Measurements from ENCODE around the gene CEMIP2.
"Not testable (repeated sequence)": the region's sequence is repeated elsewhere in the genome, so short reads cannot be mapped to it uniquely, and the experiment has no call there.

CEMIP2 gene

GRCh38 chr9:71706176-71706575 is 62.1 kb downstream of the CEMIP2 start:
- H3K27ac ChIP-seq: no peak overlapping the region
- TF ChIP-seq, protein P1, sequence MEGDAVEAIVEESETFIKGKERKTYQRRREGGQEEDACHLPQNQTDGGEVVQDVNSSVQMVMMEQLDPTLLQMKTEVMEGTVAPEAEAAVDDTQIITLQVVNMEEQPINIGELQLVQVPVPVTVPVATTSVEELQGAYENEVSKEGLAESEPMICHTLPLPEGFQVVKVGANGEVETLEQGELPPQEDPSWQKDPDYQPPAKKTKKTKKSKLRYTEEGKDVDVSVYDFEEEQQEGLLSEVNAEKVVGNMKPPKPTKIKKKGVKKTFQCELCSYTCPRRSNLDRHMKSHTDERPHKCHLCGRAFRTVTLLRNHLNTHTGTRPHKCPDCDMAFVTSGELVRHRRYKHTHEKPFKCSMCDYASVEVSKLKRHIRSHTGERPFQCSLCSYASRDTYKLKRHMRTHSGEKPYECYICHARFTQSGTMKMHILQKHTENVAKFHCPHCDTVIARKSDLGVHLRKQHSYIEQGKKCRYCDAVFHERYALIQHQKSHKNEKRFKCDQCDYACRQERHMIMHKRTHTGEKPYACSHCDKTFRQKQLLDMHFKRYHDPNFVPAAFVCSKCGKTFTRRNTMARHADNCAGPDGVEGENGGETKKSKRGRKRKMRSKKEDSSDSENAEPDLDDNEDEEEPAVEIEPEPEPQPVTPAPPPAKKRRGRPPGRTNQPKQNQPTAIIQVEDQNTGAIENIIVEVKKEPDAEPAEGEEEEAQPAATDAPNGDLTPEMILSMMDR (conservative IDR thresholded peaks at IDR 0.05): no peak

- TF ChIP-seq, protein P1 (conservative IDR thresholded peaks at IDR 0.05): no peak
- no peak overlapping the region for H3K27ac ChIP-seq
These were observed 63.5 kb downstream of the CEMIP2 start for GRCh38 chr9:71704796-71705195.

DNA sequence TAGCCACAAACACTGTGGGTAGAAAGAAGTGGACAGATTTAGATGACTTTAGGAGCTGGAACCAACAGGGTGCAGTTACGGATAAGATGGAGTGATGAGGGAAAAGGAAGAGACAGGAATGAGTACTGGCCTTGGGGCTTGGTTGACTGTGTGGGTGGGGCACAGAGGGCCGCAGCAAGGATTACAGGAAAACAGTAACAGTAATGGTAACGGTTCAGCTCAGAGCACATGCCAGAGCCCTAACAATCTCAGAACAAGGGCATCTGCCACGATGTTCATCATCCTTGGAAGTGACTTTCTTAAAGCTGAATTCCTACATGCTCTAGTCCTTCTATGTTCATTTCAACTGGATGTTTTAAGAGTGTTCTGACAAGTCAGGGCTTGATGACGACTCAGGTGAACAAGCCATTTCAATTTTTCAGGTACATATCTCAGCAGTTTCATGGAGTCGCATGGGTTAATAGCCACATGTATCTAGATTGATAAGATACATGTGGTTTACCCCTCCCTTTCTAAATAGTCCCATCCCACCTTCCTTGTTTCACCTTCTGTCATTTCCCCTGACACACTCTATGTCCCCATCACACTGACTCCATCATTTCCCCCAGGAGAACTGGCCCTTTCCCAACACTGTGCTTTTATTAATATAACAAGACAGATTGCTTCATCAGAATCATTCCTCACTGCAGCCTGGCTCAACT is 65.0 kb downstream of the CEMIP2 start:
- TF ChIP-seq, protein P1 (conservative IDR thresholded peaks at IDR 0.05): no peak
- no peak overlapping the region for H3K27ac ChIP-seq

GRCh38 chr9:71697882-71698281 is 70.4 kb downstream of the CEMIP2 start:
- TF ChIP-seq, protein P1 (conservative IDR thresholded peaks at IDR 0.05): no peak
- no peak overlapping the region for H3K27ac ChIP-seq

DNA sequence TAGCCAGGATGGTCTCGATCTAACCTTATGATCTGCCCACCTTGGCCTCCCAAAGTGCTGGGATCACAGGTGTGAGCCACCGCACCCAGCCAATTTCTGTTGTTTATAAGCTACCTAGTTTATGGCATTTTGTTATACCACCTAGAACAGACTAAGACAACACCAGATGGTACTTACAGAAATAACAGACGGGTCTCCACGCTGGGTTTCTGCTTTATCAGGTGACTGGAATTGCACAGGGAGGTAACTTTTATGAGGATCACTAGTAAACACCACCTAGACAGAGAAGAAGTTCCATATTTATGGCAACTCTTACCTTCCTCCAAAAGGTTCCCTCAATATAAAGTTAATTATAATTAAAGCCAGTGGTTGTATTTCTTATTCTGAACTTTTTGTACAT is 74.0 kb downstream of the CEMIP2 start:
- TF ChIP-seq, protein P1 (conservative IDR thresholded peaks at IDR 0.05): no peak
- no peak overlapping the region for H3K27ac ChIP-seq

DNA sequence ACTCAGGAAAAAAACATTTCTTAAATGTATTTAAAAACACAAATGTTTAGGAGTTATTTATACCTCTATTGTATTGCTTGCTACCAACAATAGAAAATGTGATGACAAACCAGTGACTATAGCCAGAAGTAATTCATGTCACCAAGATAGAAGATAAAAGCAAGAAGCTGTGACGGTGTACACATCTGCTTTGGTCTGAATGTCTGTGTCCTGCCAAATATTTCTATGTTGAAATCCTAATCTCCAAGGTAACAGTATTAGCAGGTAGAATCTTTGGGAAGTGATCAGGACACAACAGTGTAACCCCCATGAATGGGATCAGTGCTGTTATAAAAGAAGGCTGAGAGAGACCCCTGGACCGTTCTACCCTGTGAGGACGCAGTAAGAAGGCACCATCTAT is 74.7 kb downstream of the CEMIP2 start:
- H3K27ac ChIP-seq: no peak overlapping the region
- TF ChIP-seq, protein P1 (conservative IDR thresholded peaks at IDR 0.05): no peak

DNA sequence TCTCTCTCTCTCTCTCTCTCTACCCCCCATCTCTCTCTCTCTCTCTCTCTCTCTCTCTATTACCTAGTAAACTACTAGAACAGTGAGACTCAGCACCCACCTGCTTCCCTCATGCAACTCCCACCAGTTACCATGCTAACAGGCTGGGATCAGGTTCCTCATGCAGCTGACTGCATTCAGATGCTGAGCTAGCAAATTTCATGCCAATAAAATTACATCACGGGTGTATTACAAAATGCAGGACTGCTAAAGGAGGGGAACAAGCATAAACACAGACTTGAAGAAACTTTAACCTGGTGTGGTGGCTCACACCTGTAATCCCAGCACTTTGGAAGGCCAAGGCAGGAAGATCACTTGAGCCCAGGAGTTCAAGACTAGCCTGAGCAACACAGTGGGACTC is 76.0 kb downstream of the CEMIP2 start:
- H3K27ac ChIP-seq: no peak overlapping the region
- TF ChIP-seq, protein P1 (conservative IDR thresholded peaks at IDR 0.05): no peak

DNA sequence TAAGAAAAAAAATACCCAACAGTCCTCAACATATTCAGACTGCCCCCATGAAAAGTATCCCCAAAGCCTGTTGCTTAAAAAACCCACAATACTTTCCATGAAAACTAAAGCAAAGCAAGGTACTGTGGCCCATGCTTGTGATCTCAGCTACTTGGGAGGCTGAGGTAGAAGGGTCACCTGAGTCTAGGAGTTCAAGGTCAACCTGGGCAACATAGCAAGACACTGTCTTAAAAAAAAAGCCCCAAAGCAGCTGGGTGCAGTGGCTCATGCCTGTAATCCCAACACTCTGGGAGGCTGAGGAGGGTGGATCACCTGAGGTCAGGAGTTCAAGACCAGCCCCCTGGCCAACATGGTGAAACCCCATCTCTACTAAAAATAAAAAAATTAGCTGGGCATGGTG is 76.7 kb downstream of the CEMIP2 start:
- H3K27ac ChIP-seq: not testable (repeated sequence)

Data from VCaP (cell line).